Measurements from ENCODE around the gene SPINT1. TPM values are rescaled to one million over a fixed set of nuclear protein-coding genes. Genes with fewer than 3 reads are reported as not detected.

Gene SPINT1
- total RNA-seq, 4 donors from 2014 or later = 303 to 430 (median 372) TPM

- 100% methylated on average over 1 of the region's 1 CpG for WGBS
- H3K9me3 ChIP-seq = no peaks in the 10 kb centered on the region
- peaks cover 43% of the 10 kb centered on the region for H3K4me1 ChIP-seq
- DNase-seq (ENCODE audit: low spot score in 2 of 2) = no peak
- H3K36me3 ChIP-seq = no peaks in the 10 kb centered on the region
- H3K27me3 ChIP-seq = no peaks in the 10 kb centered on the region
- TF ChIP-seq POLR2AphosphoS5 (IDR thresholded peaks at IDR 0.05) (no peak), EP300 (IDR thresholded peaks at IDR 0.05) (no peak), POLR2A (IDR thresholded peaks at IDR 0.05) (no peak)
- TF ChIP-seq, protein P1, sequence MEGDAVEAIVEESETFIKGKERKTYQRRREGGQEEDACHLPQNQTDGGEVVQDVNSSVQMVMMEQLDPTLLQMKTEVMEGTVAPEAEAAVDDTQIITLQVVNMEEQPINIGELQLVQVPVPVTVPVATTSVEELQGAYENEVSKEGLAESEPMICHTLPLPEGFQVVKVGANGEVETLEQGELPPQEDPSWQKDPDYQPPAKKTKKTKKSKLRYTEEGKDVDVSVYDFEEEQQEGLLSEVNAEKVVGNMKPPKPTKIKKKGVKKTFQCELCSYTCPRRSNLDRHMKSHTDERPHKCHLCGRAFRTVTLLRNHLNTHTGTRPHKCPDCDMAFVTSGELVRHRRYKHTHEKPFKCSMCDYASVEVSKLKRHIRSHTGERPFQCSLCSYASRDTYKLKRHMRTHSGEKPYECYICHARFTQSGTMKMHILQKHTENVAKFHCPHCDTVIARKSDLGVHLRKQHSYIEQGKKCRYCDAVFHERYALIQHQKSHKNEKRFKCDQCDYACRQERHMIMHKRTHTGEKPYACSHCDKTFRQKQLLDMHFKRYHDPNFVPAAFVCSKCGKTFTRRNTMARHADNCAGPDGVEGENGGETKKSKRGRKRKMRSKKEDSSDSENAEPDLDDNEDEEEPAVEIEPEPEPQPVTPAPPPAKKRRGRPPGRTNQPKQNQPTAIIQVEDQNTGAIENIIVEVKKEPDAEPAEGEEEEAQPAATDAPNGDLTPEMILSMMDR (IDR thresholded peaks at IDR 0.05) = no peak
- H3K4me3 ChIP-seq = no peak overlapping the region
- H3K27ac ChIP-seq = peak overlapping the region; percentile 92
Measured at GRCh38 chr15:40870716-40871115, 26.9 kb downstream of the SPINT1 start.

DNA sequence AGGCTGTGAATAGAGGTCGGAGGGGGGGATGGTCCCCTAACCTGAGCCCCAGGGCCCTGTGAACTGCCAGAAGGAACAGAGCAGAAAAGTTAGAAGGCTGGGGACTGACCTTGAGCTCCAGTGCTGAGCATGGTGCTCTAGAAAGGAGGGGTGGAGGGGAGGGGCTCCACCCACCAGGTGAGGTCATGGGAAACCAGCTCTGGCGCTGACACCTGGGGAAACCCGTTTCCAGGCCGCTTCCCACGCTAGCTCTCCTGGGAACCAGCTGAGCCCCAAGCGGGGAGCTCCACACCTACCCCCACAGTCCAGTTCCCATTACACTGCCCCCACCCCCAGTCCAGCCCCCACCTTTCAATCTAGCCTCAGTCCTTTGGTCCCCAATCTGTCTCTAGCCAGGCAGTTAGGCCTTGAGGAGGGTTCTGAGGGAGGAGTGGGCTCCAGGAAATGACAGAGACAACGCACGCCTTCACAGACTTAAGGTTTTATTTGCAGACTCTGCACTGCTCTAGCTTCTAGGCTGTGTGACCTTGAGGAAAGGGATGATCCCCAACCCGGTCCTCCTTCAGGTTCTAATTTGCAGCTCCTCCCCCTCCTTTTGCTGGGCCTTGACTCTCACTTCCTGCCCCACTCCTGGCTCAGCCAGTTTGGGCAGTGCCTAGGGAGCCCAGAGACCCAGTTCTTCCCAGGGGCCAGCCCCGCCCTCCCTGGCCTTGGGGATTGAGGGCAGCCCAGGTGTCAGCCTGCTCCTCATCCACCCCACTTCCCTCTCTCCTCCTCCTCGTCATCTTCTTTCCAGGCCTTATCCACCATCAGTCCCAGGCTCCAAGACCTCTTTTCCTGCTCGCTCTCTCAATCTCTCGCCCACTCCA lies 28.1 kb downstream of the SPINT1 start:
- Histone ChIP-seq H3K27me3 (no peaks in the 10 kb centered on the region), H3K9me3 (no peaks in the 10 kb centered on the region), H3K36me3 (no peaks in the 10 kb centered on the region), H3K4me1 (peaks cover 43% of the 10 kb centered on the region), H3K27ac (peak overlapping the region; percentile 92), H3K4me3 (peak overlapping the region; percentile 65)
- TF ChIP-seq POLR2AphosphoS5 (IDR thresholded peaks at IDR 0.05) = peak in 1 of 3 donors; percentile 15
- TF ChIP-seq, protein P1 (IDR thresholded peaks at IDR 0.05) = no peak
- no peak for TF ChIP-seq POLR2A (IDR thresholded peaks at IDR 0.05)
- TF ChIP-seq EP300 (IDR thresholded peaks at IDR 0.05) = no peak
- 53% methylated on average over 13 of the region's 13 CpGs for WGBS
- DNase-seq (ENCODE audit: low spot score in 2 of 2) = no peak

- Histone ChIP-seq H3K4me1 (peaks cover 43% of the 10 kb centered on the region), H3K9me3 (no peaks in the 10 kb centered on the region), H3K4me3 (peak overlapping the region; percentile 65), H3K27ac (peak overlapping the region; percentile 92), H3K36me3 (no peaks in the 10 kb centered on the region), H3K27me3 (no peaks in the 10 kb centered on the region)
- 49% methylated on average over 23 of the region's 33 CpGs for WGBS
- TF ChIP-seq, protein P1 (IDR thresholded peaks at IDR 0.05) = no peak
- TF ChIP-seq POLR2AphosphoS5 (IDR thresholded peaks at IDR 0.05) = no peak
- no peak for TF ChIP-seq EP300 (IDR thresholded peaks at IDR 0.05)
- no peak for TF ChIP-seq POLR2A (IDR thresholded peaks at IDR 0.05)
- DNase-seq (ENCODE audit: low spot score in 2 of 2) = no peak
Measured at GRCh38 chr15:40872791-40873693, 29.2 kb downstream of the SPINT1 start.

- WGBS = under 1% methylated on average over 23 of the region's 74 CpGs
- peaks cover 50% of the 10 kb centered on the region for H3K4me1 ChIP-seq
Measured at GRCh38 chr15:40873694-40874561, 30.1 kb downstream of the SPINT1 start, which contains the start of gene RHOV. RHOV (minus strand) TSS chr15:40874234; CDS start chr15:40874139, 95 bp downstream.

More at GRCh38 chr15:40873694-40874561, 30.1 kb downstream of the SPINT1 start, which contains the start of gene RHOV:
- H3K36me3 ChIP-seq = no peaks in the 10 kb centered on the region
- H3K27me3 ChIP-seq = no peaks in the 10 kb centered on the region
- H3K27ac ChIP-seq = peak within 1 kb of the TSS; percentile 92
- DNase-seq (ENCODE audit: low spot score in 2 of 2) = peak in 1 of 2 donors; percentile 80
- peak within 1 kb of the TSS; percentile 65 for H3K4me3 ChIP-seq
- H3K9me3 ChIP-seq = no peaks in the 10 kb centered on the region
- TF ChIP-seq POLR2AphosphoS5 (IDR thresholded peaks at IDR 0.05) (peak in 1 of 3 donors; percentile 12), POLR2A (IDR thresholded peaks at IDR 0.05) (no peak), EP300 (IDR thresholded peaks at IDR 0.05) (no peak)
- TF ChIP-seq, protein P1 (IDR thresholded peaks at IDR 0.05) = peak in 1 of 2 donors; percentile 41
